ENCODE data around the gene ADAMTS17. TPM values are rescaled to one million over a fixed set of nuclear protein-coding genes. Genes with fewer than 3 reads are reported as not detected.

The ADAMTS17 gene
- total and polyA plus RNA-seq, 2 experiments from 2014 or later, result 0.69 to 3.3 TPM

DNA sequence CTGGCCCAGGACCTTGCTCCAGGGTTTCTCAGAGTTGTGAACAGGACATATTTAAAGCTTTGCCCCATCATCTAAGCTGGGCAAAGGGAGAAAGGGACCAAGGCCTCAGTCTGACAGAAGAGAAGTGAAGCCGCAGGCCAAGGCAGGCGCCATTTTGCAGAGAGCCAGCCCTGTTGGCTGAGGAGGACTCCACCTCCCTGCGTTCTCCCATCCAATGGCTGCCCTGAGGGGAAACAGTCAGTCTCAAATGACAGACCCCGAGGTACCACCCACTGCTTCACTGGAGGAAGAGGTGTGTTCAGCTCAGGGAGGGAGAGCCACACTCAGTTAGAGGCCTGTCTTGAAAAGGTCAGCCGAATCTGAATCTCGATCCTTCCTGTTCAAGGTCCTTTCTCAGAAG lies 86.1 kb downstream of the ADAMTS17 start:
- H3K4me3 ChIP-seq, result no peak overlapping the region
- no peak overlapping the region for H3K27ac ChIP-seq
- TF ChIP-seq, protein P1, sequence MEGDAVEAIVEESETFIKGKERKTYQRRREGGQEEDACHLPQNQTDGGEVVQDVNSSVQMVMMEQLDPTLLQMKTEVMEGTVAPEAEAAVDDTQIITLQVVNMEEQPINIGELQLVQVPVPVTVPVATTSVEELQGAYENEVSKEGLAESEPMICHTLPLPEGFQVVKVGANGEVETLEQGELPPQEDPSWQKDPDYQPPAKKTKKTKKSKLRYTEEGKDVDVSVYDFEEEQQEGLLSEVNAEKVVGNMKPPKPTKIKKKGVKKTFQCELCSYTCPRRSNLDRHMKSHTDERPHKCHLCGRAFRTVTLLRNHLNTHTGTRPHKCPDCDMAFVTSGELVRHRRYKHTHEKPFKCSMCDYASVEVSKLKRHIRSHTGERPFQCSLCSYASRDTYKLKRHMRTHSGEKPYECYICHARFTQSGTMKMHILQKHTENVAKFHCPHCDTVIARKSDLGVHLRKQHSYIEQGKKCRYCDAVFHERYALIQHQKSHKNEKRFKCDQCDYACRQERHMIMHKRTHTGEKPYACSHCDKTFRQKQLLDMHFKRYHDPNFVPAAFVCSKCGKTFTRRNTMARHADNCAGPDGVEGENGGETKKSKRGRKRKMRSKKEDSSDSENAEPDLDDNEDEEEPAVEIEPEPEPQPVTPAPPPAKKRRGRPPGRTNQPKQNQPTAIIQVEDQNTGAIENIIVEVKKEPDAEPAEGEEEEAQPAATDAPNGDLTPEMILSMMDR (IDR thresholded peaks at IDR 0.05; ENCODE audit: low read depth, low read length), result no peak
- H3K4me1 ChIP-seq (ENCODE audit: low read depth), result no peaks in the 10 kb centered on the region
- no peaks in the 10 kb centered on the region for H3K36me3 ChIP-seq
- no peak for DNase-seq (ENCODE audit: low read depth in 1 of 2, low spot score in 1 of 2)
- no peaks in the 10 kb centered on the region for H3K9me3 ChIP-seq (ENCODE audit: low read depth)
- H3K27me3 ChIP-seq, result no peaks in the 10 kb centered on the region

DNA sequence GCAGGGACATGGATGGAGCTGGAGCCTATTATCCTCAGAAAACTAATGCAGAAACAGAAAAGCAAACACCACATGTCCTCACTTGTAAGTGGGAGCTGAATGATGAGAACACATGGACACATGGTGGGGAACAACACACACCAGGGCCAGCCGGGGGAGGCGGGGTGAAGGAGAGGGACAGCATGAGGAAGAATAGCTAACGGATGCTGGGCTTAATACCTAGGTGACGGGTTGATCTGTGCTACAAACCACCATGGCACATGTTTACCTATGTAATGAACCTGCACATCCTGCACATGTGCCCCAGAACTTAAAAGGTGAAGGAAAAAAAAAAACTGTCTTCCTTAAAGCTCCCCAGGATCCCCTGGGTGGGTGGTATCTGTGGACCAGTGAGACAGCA lies 87.1 kb downstream of the ADAMTS17 start:
- H3K9me3 ChIP-seq (ENCODE audit: low read depth), result no peaks in the 10 kb centered on the region
- H3K4me3 ChIP-seq, result no peak overlapping the region
- TF ChIP-seq, protein P1 (IDR thresholded peaks at IDR 0.05; ENCODE audit: low read depth, low read length), result no peak
- no peaks in the 10 kb centered on the region for H3K36me3 ChIP-seq
- H3K27ac ChIP-seq, result no peak overlapping the region
- H3K4me1 ChIP-seq (ENCODE audit: low read depth), result no peaks in the 10 kb centered on the region
- H3K27me3 ChIP-seq, result no peaks in the 10 kb centered on the region
- DNase-seq (ENCODE audit: low read depth in 1 of 2, low spot score in 1 of 2), result no peak

DNA sequence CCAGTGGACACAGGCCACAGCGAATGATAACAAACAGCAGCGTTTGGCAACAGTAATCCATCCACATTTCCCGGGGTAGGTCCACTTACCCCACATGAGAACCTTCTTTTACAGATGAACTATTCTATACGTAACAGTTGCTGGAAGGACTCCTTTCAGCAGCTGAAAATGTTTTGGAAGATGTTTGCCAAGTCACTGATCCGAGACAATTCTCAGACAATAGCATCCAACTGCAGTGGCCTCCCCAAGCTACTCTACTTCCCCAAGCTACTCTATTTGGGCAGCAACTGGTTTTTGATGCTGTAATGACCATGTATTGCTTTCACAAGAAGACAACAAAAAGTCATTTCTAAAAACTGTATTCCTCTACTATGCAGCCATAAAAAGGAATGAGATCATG lies 87.5 kb downstream of the ADAMTS17 start:
- Histone ChIP-seq H3K27me3 (no peaks in the 10 kb centered on the region), H3K9me3 (ENCODE audit: low read depth) (no peaks in the 10 kb centered on the region), H3K27ac (no peak overlapping the region), H3K4me3 (no peak overlapping the region), H3K36me3 (no peaks in the 10 kb centered on the region), H3K4me1 (ENCODE audit: low read depth) (no peaks in the 10 kb centered on the region)
- TF ChIP-seq, protein P1 (IDR thresholded peaks at IDR 0.05; ENCODE audit: low read depth, low read length), result no peak
- no peak for DNase-seq (ENCODE audit: low read depth in 1 of 2, low spot score in 1 of 2)

DNA sequence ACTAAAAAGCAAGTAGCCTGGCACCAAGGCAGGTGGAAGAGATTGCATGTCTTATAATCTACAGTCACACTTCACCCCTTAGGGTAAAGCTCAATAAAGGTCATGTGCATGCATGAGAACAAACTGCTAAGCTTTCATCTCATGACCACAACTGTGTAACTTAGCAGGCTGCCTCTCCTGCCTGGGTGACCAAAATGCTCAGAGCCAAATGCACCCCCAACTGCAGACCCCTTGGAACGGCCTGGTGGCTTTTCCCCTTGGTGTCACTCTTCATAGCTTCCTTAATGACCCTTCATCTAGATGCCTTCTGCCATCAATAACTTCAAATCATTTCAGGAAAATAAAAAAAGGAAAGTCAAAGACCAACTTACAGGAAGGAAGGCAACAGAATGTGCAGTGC lies 88.1 kb downstream of the ADAMTS17 start:
- H3K4me3 ChIP-seq, result no peak overlapping the region
- H3K4me1 ChIP-seq (ENCODE audit: low read depth), result no peaks in the 10 kb centered on the region
- H3K9me3 ChIP-seq (ENCODE audit: low read depth), result no peaks in the 10 kb centered on the region
- TF ChIP-seq, protein P1 (IDR thresholded peaks at IDR 0.05; ENCODE audit: low read depth, low read length), result no peak
- H3K27ac ChIP-seq, result no peak overlapping the region
- no peaks in the 10 kb centered on the region for H3K27me3 ChIP-seq
- no peak for DNase-seq (ENCODE audit: low read depth in 1 of 2, low spot score in 1 of 2)
- no peaks in the 10 kb centered on the region for H3K36me3 ChIP-seq

DNA sequence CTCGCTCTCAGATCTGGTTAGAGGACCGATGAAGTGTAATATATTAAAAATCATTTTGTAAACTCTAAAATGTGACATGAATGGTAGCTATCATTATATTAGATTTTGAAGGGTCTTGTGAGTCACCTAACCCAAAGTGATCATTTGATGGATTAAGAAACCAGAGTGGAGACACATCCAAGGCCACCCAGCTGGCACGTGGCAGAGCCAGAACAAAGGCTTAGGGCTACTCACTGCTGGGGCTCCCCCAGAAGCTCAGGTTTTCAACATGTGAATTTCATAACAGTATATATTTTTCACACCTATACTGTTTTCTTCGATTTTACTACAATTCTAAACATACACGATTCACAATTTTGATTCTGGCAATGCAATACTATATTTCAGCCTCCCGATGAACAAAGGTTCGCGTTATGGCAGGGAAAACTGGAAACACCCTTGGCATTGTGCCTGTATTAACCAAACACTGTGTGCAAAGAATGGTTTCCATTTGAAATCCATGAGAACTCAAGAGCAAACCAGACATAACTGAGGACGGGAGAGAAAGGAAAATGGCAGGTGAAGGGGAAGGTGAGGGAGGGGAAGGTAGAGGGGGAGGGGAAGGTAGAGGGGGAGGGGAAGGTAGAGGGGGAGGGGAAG lies 88.9 kb downstream of the ADAMTS17 start:
- Histone ChIP-seq H3K9me3 (ENCODE audit: low read depth) (no peaks in the 10 kb centered on the region), H3K36me3 (no peaks in the 10 kb centered on the region), H3K4me1 (ENCODE audit: low read depth) (no peaks in the 10 kb centered on the region), H3K4me3 (no peak overlapping the region), H3K27me3 (no peaks in the 10 kb centered on the region), H3K27ac (no peak overlapping the region)
- TF ChIP-seq, protein P1 (IDR thresholded peaks at IDR 0.05; ENCODE audit: low read depth, low read length), result no peak
- no peak for DNase-seq (ENCODE audit: low read depth in 1 of 2, low spot score in 1 of 2)
